ENCODE results near the gene PPP1R36.

The PPP1R36 gene

GRCh38 chr14:64636980-64637429 is 87.2 kb downstream of the PPP1R36 start:
- Histone ChIP-seq H3K4me3 (no peak overlapping the region), H3K36me3 (ENCODE audit: insufficient read depth, low read length) (no peaks in the 10 kb centered on the region), H3K9ac (ENCODE audit: insufficient read length) (no peak overlapping the region), H3K9me3 (ENCODE audit: low read depth, low read length) (no peaks in the 10 kb centered on the region), H3K27ac (no peak overlapping the region)
- TF ChIP-seq POLR2AphosphoS5 (IDR thresholded peaks at IDR 0.05; ENCODE audit: borderline replicate concordance, low read depth, low read length) (no peak), FOXP2 (optimal IDR thresholded peaks at IDR 0.05; ENCODE audit: control extremely low read depth, extremely low read length, insufficient read depth) (no peak), EZH2 (IDR thresholded peaks at IDR 0.05) (no peak)
- DNase-seq (ENCODE audit: low read depth, low spot score), result no peak

GRCh38 chr14:64637735-64638473 is 88.1 kb downstream of the PPP1R36 start:
- peak overlapping the region; percentile 75 for H3K27ac ChIP-seq

GRCh38 chr14:64638625-64639024 is 88.9 kb downstream of the PPP1R36 start:
- DNase-seq (ENCODE audit: low read depth, low spot score), result no peak
- no peak overlapping the region for H3K9ac ChIP-seq (ENCODE audit: insufficient read length)
- H3K36me3 ChIP-seq (ENCODE audit: insufficient read depth, low read length), result no peaks in the 10 kb centered on the region
- peak overlapping the region; percentile 75; the same call in 1 of the 2 replicates for H3K27ac ChIP-seq
- TF ChIP-seq FOXP2 (optimal IDR thresholded peaks at IDR 0.05; ENCODE audit: control extremely low read depth, extremely low read length, insufficient read depth), result no peak
- no peak for TF ChIP-seq EZH2 (IDR thresholded peaks at IDR 0.05)
- no peak for TF ChIP-seq POLR2AphosphoS5 (IDR thresholded peaks at IDR 0.05; ENCODE audit: borderline replicate concordance, low read depth, low read length)
- 0 out of 2 replicates have a peak overlapping the region, but pooled peaks have one; percentile 2 for H3K4me3 ChIP-seq
- H3K9me3 ChIP-seq (ENCODE audit: low read depth, low read length), result peaks cover under 1% of the 10 kb centered on the region; the same call in 1 of the 2 replicates

More at GRCh38 chr14:64637735-64638473, 88.1 kb downstream of the PPP1R36 start:
- Histone ChIP-seq H3K9ac (ENCODE audit: insufficient read length) (no peak overlapping the region), H3K36me3 (ENCODE audit: insufficient read depth, low read length) (no peaks in the 10 kb centered on the region), H3K4me3 (peak overlapping the region; percentile 48), H3K9me3 (ENCODE audit: low read depth, low read length) (no peaks in the 10 kb centered on the region)
- TF ChIP-seq POLR2AphosphoS5 (IDR thresholded peaks at IDR 0.05; ENCODE audit: borderline replicate concordance, low read depth, low read length) (peak; percentile 52; the same call in 1 of the 2 replicates), EZH2 (IDR thresholded peaks at IDR 0.05) (no peak)
- DNase-seq (ENCODE audit: low read depth, low spot score), result peak; percentile 77

Measured in SK-N-MC (cell line).